ENCODE measurements around the gene ANKRD13A. TPM values are rescaled to one million over a fixed set of nuclear protein-coding genes. Genes with fewer than 3 reads are reported as not detected.
A peak's percentile ranks its signal among the peaks of the same experiment; 100 is the strongest.

Gene ANKRD13A
- total and polyA plus RNA-seq, 7 donors, result 6.8 to 16.3 (median 9.0) TPM

DNA sequence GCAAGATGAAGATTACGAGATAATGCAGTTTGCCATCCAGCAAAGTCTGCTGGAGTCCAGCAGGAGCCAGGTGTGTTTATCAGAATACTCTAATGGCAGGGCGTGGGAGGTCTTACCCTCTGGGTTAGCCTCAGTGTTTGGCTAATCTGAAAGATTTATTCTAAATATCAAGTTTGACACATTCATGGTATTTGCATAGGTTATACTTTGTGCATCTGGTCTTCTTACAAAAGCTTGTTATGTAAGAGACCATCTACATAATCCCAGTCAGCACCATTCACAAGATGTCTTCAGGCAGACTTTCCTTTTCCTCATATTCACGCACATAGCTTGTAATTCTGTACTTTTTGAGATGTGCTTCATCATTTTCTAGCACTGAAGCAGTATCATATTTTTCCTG, 34.7 kb downstream of the ANKRD13A start:
- DNase-seq, result no peak
- WGBS, 3 donors, result 94 to 98% (median 95%) methylated on average over 3 of the region's 3 CpGs
- intact Hi-C loops (cut with DNase I), result no loop called here
- Histone ChIP-seq H3K9me3 (no peaks in the 10 kb centered on the region), H3K36me3 (ENCODE audit: insufficient read depth in 1 of 2, low read depth in 1 of 2) (peaks cover 6 to 88% of the 10 kb centered on the region in 2 donors), H3K27ac (no peak overlapping the region), H3K4me3 (no peak overlapping the region), H3K4me1 (peaks cover 17% of the 10 kb centered on the region), H3K27me3 (ENCODE audit: insufficient read depth in 3 of 3, low read length in 2 of 3) (no peaks in the 10 kb centered on the region)
- TF ChIP-seq, protein P1, sequence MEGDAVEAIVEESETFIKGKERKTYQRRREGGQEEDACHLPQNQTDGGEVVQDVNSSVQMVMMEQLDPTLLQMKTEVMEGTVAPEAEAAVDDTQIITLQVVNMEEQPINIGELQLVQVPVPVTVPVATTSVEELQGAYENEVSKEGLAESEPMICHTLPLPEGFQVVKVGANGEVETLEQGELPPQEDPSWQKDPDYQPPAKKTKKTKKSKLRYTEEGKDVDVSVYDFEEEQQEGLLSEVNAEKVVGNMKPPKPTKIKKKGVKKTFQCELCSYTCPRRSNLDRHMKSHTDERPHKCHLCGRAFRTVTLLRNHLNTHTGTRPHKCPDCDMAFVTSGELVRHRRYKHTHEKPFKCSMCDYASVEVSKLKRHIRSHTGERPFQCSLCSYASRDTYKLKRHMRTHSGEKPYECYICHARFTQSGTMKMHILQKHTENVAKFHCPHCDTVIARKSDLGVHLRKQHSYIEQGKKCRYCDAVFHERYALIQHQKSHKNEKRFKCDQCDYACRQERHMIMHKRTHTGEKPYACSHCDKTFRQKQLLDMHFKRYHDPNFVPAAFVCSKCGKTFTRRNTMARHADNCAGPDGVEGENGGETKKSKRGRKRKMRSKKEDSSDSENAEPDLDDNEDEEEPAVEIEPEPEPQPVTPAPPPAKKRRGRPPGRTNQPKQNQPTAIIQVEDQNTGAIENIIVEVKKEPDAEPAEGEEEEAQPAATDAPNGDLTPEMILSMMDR (IDR thresholded peaks at IDR 0.05), result no peak
- ATAC-seq, result no peak

DNA sequence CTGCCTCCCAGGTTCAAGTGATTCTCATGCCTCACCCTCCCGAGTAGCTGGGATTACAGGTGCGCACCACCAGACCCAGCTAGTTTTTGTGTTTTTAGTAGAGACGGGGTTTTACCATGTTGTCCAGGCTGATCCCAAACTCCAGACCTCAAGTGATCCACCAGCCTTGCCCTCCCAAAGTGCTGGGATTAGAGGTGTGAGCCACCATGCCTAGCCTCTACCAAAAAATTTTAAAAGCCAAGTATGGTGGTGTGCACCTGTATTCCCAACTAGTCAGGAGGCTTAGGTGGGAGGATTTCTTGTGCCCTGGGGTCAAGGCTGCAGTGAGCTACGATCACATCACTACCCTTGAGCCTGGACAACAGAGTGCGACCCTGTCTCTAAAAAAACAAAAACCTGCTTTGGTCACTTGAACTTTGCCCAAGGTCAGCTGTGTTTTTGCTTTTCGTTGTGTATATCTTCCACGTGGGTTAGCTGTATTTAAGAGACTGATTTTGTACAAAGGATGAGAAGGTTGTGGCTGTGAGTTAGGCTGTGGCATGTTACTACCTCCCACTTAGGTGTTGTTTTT, 36.4 kb downstream of the ANKRD13A start:
- intact Hi-C loops (cut with DNase I), result no loop called here
- TF ChIP-seq, protein P1 (IDR thresholded peaks at IDR 0.05), result no peak
- WGBS, 3 donors, result 89 to 92% (median 91%) methylated on average over 7 of the region's 7 CpGs

DNA sequence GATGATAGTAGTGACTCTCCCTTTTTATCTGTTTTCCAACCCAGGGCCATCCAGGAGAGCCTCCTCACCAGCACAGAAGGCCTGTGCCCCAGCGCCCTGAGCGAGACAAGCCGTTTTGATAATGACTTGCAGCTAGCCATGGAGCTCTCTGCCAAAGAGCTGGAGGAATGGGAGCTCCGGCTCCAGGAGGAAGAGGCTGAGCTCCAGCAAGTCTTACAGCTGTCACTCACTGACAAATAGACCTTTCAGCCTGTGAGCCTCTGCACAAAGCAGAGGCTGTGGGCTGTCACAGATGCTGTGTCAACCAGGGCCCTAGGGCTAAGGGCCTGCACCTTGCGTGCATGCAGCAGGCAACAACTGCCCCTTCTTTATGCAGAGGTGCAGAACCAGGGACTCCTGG, 38.1 kb downstream of the ANKRD13A start:
- 40 to 57% (median 52%) methylated on average over 5 of the region's 5 CpGs for WGBS, 3 donors
- H3K4me3 ChIP-seq, result no peak overlapping the region
- ATAC-seq (peak in 1 of 4 donors; percentile 31), DNase-seq (no peak)
- peaks cover 6 to 54% of the 10 kb centered on the region in 2 donors for H3K36me3 ChIP-seq (ENCODE audit: insufficient read depth in 1 of 2, low read depth in 1 of 2)
- H3K9me3 ChIP-seq, result no peaks in the 10 kb centered on the region
- no peaks in the 10 kb centered on the region for H3K27me3 ChIP-seq (ENCODE audit: insufficient read depth in 3 of 3, low read length in 2 of 3)
- peak overlapping the region; percentile 75 for H3K27ac ChIP-seq
- intact Hi-C loops (cut with DNase I), result no loop called here
- H3K4me1 ChIP-seq, result peaks cover 42% of the 10 kb centered on the region
- TF ChIP-seq, protein P1 (IDR thresholded peaks at IDR 0.05), result no peak

More for the DNA sequence above, 36.4 kb downstream of the ANKRD13A start:
- DNase-seq (no peak), ATAC-seq (no peak)
- H3K27me3 ChIP-seq (ENCODE audit: insufficient read depth in 3 of 3, low read length in 2 of 3), result no peaks in the 10 kb centered on the region
- H3K4me1 ChIP-seq, result peaks cover 28% of the 10 kb centered on the region
- H3K4me3 ChIP-seq, result no peak overlapping the region
- no peaks in the 10 kb centered on the region for H3K9me3 ChIP-seq
- peaks cover 6 to 71% of the 10 kb centered on the region in 2 donors for H3K36me3 ChIP-seq (ENCODE audit: insufficient read depth in 1 of 2, low read depth in 1 of 2)
- H3K27ac ChIP-seq, result no peak overlapping the region

DNA sequence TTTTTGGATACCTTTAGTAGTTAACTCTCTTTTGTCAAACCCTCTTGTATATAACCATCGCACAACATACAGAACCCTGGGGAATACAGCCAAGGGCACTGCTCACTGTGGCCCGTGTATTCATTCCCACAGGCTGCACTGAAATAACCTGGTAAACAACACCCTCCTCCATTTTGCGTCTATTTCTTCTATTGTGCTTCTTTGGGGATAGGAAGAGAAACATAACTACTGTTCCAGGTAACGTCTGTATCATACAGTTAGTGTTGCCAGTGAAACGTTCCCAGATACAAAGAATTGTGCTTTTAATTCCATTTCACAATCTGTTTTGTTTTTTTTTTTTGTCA, 39.5 kb downstream of the ANKRD13A start:
- Histone ChIP-seq H3K4me1 (peaks cover 53% of the 10 kb centered on the region), H3K4me3 (no peak overlapping the region), H3K9me3 (no peaks in the 10 kb centered on the region), H3K27ac (peak overlapping the region; percentile 75), H3K36me3 (ENCODE audit: insufficient read depth in 1 of 2, low read depth in 1 of 2) (peaks cover 4 to 42% of the 10 kb centered on the region in 2 donors), H3K27me3 (ENCODE audit: insufficient read depth in 3 of 3, low read length in 2 of 3) (no peaks in the 10 kb centered on the region)
- TF ChIP-seq, protein P1 (IDR thresholded peaks at IDR 0.05), result no peak
- ATAC-seq (no peak), DNase-seq (no peak)
- intact Hi-C loops (cut with DNase I), result no loop called here
- WGBS, 3 donors, result 23 to 43% (median 39%) methylated on average over 5 of the region's 5 CpGs

Data from psoas muscle (tissue), 8 donors.